H1 (cell line): ENCODE measurements around the gene ZNF654. TPM values are rescaled to one million over a fixed set of nuclear protein-coding genes. Genes with fewer than 3 reads are reported as not detected.

Source experiments
- CTCF ChIA-PET: fragments of 300-600 bp; sonication (Branson Sonifier 250); formaldehyde crosslinking; loops from one replicate; lab custom pipeline; 2021; ENCODE audit not compliant: partially characterized antibody; lab: Charles Lee
- POLR2A ChIA-PET: fragments of 300-600 bp; sonication (Branson Sonifier 250); formaldehyde crosslinking; loops from one replicate; lab custom pipeline; 2021; ENCODE audit warnings: inconsistent platforms; ENCODE audit not compliant: partially characterized antibody; lab: Charles Lee
- DNase-seq, 2 experiments: peaks; one replicate each; pipeline versions ENCODE4 v3.0.0 to v3.0.0-alpha.2; 2010 to 2022; ENCODE audit warnings: low spot score in 2 of 2, low read depth in 1 of 2, mixed read lengths in 1 of 2
- FAIRE-seq: peaks from 2 replicates; lab custom pipeline; 2011; peaks lifted over from hg19 to GRCh38; lab: Jason Lieb, UNC
- H2AFZ ChIP-seq: 2 replicates; pipeline ENCODE4 v1.8.1; 2012; ENCODE audit warnings: low read length, inconsistent platforms
- H2AK5ac ChIP-seq: 2 replicates; pipeline ENCODE4 v1.6.1; 2013; ENCODE audit warnings: low read depth, low read length
- H2BK120ac ChIP-seq: replicated peaks from 2 replicates; pipeline ENCODE3; 2013; ENCODE audit warnings: low read depth, low read length, inconsistent platforms
- H2BK12ac ChIP-seq: 2 replicates; pipeline ENCODE4 v1.6.1; 2013; ENCODE audit warnings: low read depth, low read length
- H2BK15ac ChIP-seq: 2 replicates; pipeline ENCODE4 v1.6.1; 2013; ENCODE audit warnings: low read length
- H2BK20ac ChIP-seq: 2 replicates; pipeline ENCODE4 v1.6.1; 2013; ENCODE audit warnings: low read length
- H2BK5ac ChIP-seq: 2 replicates; pipeline ENCODE4 v1.6.1; 2013; ENCODE audit warnings: low read depth, low read length
- H3K14ac ChIP-seq: 2 replicates; pipeline ENCODE4 v1.6.1; 2013; ENCODE audit warnings: inconsistent platforms; ENCODE audit not compliant: insufficient read length
- H3K18ac ChIP-seq: 2 replicates; pipeline ENCODE4 v1.6.1; 2013; ENCODE audit warnings: low read length; ENCODE audit errors: extremely low read depth
- H3K23ac ChIP-seq: 2 replicates; pipeline ENCODE4 v1.6.1; 2013; ENCODE audit warnings: inconsistent platforms; ENCODE audit not compliant: insufficient read length
- H3K23me2 ChIP-seq: 2 replicates; pipeline ENCODE4 v1.6.1; 2013; ENCODE audit warnings: low read depth, low read length
- H3K27ac ChIP-seq: 2 replicates; pipeline ENCODE4 v1.6.1; 2011; ENCODE audit warnings: low read depth, low read length, inconsistent platforms
- H3K27me3 ChIP-seq, 4 experiments: replicated peaks in 1 of 4; 1 replicate in 1 of 4; 2 replicates in 3 of 4; pipeline versions ENCODE4 v1.6.1 to v1.8.1; 2011 to 2013; ENCODE audit warnings: low read length in 3 of 4, mild to moderate bottlenecking in 3 of 4, inconsistent platforms in 2 of 4, mixed read lengths in 2 of 4, moderate library complexity in 1 of 4; ENCODE audit not compliant: control insufficient read depth in 3 of 4, insufficient read depth in 3 of 4; ENCODE audit errors: extremely low read depth in 1 of 4
- H3K36me3 ChIP-seq, 4 experiments: 2 replicates each; pipeline versions ENCODE4 v1.6.1 to v1.8.1; 2011 to 2013; ENCODE audit warnings: mild to moderate bottlenecking in 4 of 4, low read length in 3 of 4, moderate library complexity in 2 of 4, control low read depth in 1 of 4, inconsistent platforms in 1 of 4; ENCODE audit not compliant: insufficient read depth in 4 of 4, control insufficient read depth in 2 of 4
- H3K4ac ChIP-seq: replicated peaks from 2 replicates; pipeline ENCODE3; 2013; ENCODE audit warnings: low read length, low read depth, mixed read lengths, inconsistent platforms; ENCODE audit not compliant: insufficient read length
- H3K4me1 ChIP-seq, 4 experiments: replicated peaks in 1 of 4; 1 replicate in 1 of 4; 2 replicates in 3 of 4; pipeline versions ENCODE4 v1.6.1 to v1.8.1; 2011 to 2013; ENCODE audit warnings: low read length in 3 of 4, inconsistent platforms in 2 of 4, mixed read lengths in 1 of 4; ENCODE audit not compliant: insufficient read depth in 4 of 4, control insufficient read depth in 3 of 4
- H3K4me2 ChIP-seq, 2 experiments: 2 replicates each; pipeline versions ENCODE4 v1.6.1 to v1.8.1; 2011 to 2013; ENCODE audit warnings: low read depth in 2 of 2, low read length in 2 of 2, control low read depth in 1 of 2, inconsistent platforms in 1 of 2, mild to moderate bottlenecking in 1 of 2; ENCODE audit not compliant: insufficient read depth in 1 of 2
- H3K4me3 ChIP-seq, 4 experiments: fragments of 200-600, 300-600 bp in 1 of 4; sonication (generic), shearing (Covaris generic), sonication (Bioruptor Twin) in 1 of 4; 2 replicates each; pipeline versions ENCODE4 v1.5.1 to v1.8.1; 2011 to 2016; ENCODE audit warnings: low read length in 4 of 4, low read depth in 3 of 4, control low read depth in 2 of 4, inconsistent platforms in 2 of 4, mild to moderate bottlenecking in 2 of 4, mixed read lengths in 1 of 4, moderate library complexity in 1 of 4; ENCODE audit not compliant: insufficient read depth in 2 of 4; ENCODE audit errors: extremely low read depth in 1 of 4
- H3K56ac ChIP-seq: replicated peaks from 2 replicates; pipeline ENCODE3; 2013; ENCODE audit warnings: low read depth, mild to moderate bottlenecking, mixed read lengths, low read length, inconsistent platforms; ENCODE audit not compliant: insufficient read length
- H3K79me1 ChIP-seq: 2 replicates; pipeline ENCODE4 v1.6.1; 2013; ENCODE audit warnings: low read depth, low read length, control low read depth
- H3K79me2 ChIP-seq, 2 experiments: 2 replicates each; pipeline versions ENCODE4 v1.6.1 to v1.8.1; 2012 to 2013; ENCODE audit warnings: low read length in 2 of 2, mild to moderate bottlenecking in 2 of 2, inconsistent platforms in 1 of 2; ENCODE audit not compliant: insufficient read depth in 2 of 2, control insufficient read depth in 1 of 2
- H3K9ac ChIP-seq, 4 experiments: replicated peaks in 1 of 4; 1 replicate in 1 of 4; 2 replicates in 3 of 4; pipeline versions ENCODE4 v1.6.1 to v1.8.1; 2011 to 2013; ENCODE audit warnings: low read depth in 3 of 4, low read length in 3 of 4, control low read depth in 2 of 4, mild to moderate bottlenecking in 2 of 4, moderate library complexity in 2 of 4, inconsistent platforms in 1 of 4; ENCODE audit errors: extremely low read depth in 1 of 4
- H3K9me3 ChIP-seq, 2 experiments: 2 replicates each; pipeline versions ENCODE4 v1.6.1 to v1.8.1; 2012 to 2013; ENCODE audit warnings: mild to moderate bottlenecking in 2 of 2, moderate library complexity in 2 of 2, control low read depth in 1 of 2, inconsistent platforms in 1 of 2, low read depth in 1 of 2, low read length in 1 of 2, mixed read lengths in 1 of 2; ENCODE audit not compliant: insufficient read depth in 2 of 2
- H4K20me1 ChIP-seq, 2 experiments: replicated peaks in 1 of 2; 2 replicates each; pipeline versions ENCODE3 to v1.8.1; 2011 to 2013; ENCODE audit warnings: inconsistent platforms in 2 of 2, low read length in 2 of 2, mild to moderate bottlenecking in 1 of 2; ENCODE audit not compliant: insufficient read depth in 2 of 2, control insufficient read depth in 1 of 2
- H4K5ac ChIP-seq: 2 replicates; pipeline ENCODE4 v1.6.1; 2013; ENCODE audit warnings: low read length, low read depth, mixed read lengths, inconsistent platforms; ENCODE audit not compliant: insufficient read length
- H4K8ac ChIP-seq: 2 replicates; pipeline ENCODE4 v1.8.0; 2013; ENCODE audit warnings: mild to moderate bottlenecking, moderate library complexity, low read length, inconsistent platforms; ENCODE audit not compliant: insufficient read depth; ENCODE audit errors: extremely low read depth
- H4K91ac ChIP-seq: replicated peaks from 2 replicates; pipeline ENCODE3; 2013; ENCODE audit warnings: low read length, mixed read lengths, inconsistent platforms; ENCODE audit not compliant: insufficient read length
- CEBPB ChIP-seq: IDR thresholded peaks from 2 replicates; pipeline ENCODE4 v1.6.1; 2012; ENCODE audit warnings: low read depth, low read length
- MAFK ChIP-seq: IDR thresholded peaks from 2 replicates; pipeline ENCODE4 v1.6.1; 2012; ENCODE audit warnings: low read depth, mild to moderate bottlenecking, improper control_type of control experiment, low read length
- PHF8 ChIP-seq: fragments of 200-600 bp; sonication (generic); conservative IDR thresholded peaks from 2 replicates; pipeline ENCODE4 v1.7.1; 2012; ENCODE audit warnings: low read depth, mild to moderate bottlenecking, inconsistent platforms, low read length, moderate library complexity
- SP2 ChIP-seq: IDR thresholded peaks from 2 replicates; pipeline ENCODE4 v1.6.1; 2012; ENCODE audit warnings: mild to moderate bottlenecking, low read length, inconsistent platforms
- WGBS, 2 experiments: shearing (Covaris generic) in 1 of 2; methylation state at CpG; one replicate each; pipeline versions ENCODE4 v1.1.6 to v1.1.7; 2013 to 2015; ENCODE audit warnings: low lambda C conversion rate in 2 of 2, mixed read lengths in 2 of 2, inconsistent platforms in 1 of 2, low coverage in 1 of 2, missing lambda C conversion rate in 1 of 2; ENCODE audit not compliant: insufficient replicate concordance in 2 of 2, insufficient coverage in 1 of 2, insufficient read length in 1 of 2; ENCODE audit errors: extremely low coverage in 1 of 2, missing lambda C conversion rate in 1 of 2; 5-methylcytosine and 5-hydroxymethylcytosine counted together
- polyA plus RNA-seq, 7 experiments: library from polyadenylated mRNA; depleted of rRNA in 3 of 7; stranded (reverse) in 5 of 7; unstranded in 2 of 7; fragments of >200 nt in 5 of 7; fragments of 200-250 nt in 2 of 7; gene quantifications; 1 replicate in 5 of 7; 2 replicates in 1 of 7; 4 replicates in 1 of 7; pipeline versions ENCODE4 v1.2.1 to v1.2.3, GENCODE V29; 2011 to 2013; ENCODE audit warnings: missing spikeins in 2 of 7, mixed read lengths in 2 of 7
- total RNA-seq: library from RNA; stranded (reverse); fragmentation: NEBNext Ultra II Directional; extraction: Animal tissue kit (Norgen Biotek cat#: 25700); gene quantifications from 2 replicates; pipeline ENCODE4 v1.2.1, GENCODE V29; 2021

ZNF654 gene
- total and polyA plus RNA-seq, 2 of the 8 experiments (the other 6 are each of a cell fraction or from before 2014, with no cell fraction given), result 0.47 to 5.3 TPM

DNA sequence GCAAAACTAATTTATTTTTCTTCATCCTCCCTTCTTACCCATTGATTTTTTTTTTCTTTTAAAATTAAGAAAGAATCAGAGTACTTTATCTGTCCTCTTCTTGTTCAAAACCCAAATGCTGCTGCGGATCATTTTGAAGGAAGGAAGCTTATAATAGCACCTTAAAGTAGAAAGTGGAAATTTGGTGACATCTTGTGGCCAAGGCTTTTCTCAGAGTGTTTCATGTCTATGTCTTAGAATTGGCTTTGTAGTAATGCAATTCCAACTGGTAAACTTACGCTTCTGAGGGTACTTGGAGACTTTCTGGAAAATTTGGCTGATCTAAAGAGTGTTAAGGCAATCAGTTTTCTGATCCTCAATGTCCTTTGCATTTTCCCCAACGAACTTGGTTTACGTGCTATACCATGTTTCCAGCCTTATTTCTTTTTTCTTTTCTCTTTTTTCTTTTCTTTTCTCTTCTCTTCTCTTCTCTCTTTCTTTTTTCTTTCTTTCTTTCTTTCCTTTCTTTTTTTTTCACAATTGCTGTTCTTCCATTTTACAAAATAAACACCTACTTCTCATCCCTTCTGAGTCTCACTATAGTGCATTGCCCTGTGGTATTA is 121.4 kb downstream of the ZNF654 start:
- no peak overlapping the region for H3K23ac ChIP-seq
- FAIRE-seq, result peak; percentile 78
- POLR2A ChIA-PET, result no interaction called here
- no peak for TF ChIP-seq SP2
- no peak for TF ChIP-seq MAFK
- TF ChIP-seq CEBPB, result no peak
- TF ChIP-seq PHF8, result no peak

More for the DNA sequence above, 121.4 kb downstream of the ZNF654 start:
- H2BK15ac ChIP-seq, result no peak overlapping the region
- no peaks in the 10 kb centered on the region for H3K23me2 ChIP-seq
- no peak overlapping the region for H2BK12ac ChIP-seq
- no peak overlapping the region for H3K56ac ChIP-seq
- H3K9ac ChIP-seq, result no peak overlapping the region
- no peak overlapping the region for H2BK20ac ChIP-seq
- no peaks in the 10 kb centered on the region for H3K36me3 ChIP-seq
- no peak overlapping the region for H3K27ac ChIP-seq
- 76% methylated on average over 4 of the region's 4 CpGs; no CpG with 5 or more reads in 1 of the 2 experiments for WGBS, 2 experiments
- no peaks in the 10 kb centered on the region for H3K27me3 ChIP-seq
- CTCF ChIA-PET, result interaction anchor here (0.6 to 1.3 kb wide), 3 partner anchors 12 to 73 kb away, joined by 3 read pairs; no protein-coding TSS in a partner anchor
- no peak overlapping the region for H3K4me2 ChIP-seq
- H3K9me3 ChIP-seq, result peaks cover 0 to 4% of the 10 kb centered on the region in 2 experiments; a peak in 1 of 4 replicates
- no peak overlapping the region for H4K91ac ChIP-seq
- no peaks in the 10 kb centered on the region for H3K79me2 ChIP-seq
- H3K4me1 ChIP-seq, result no peaks in the 10 kb centered on the region
- H3K14ac ChIP-seq, result no peak overlapping the region
- DNase-seq, result no peak
- no peaks in the 10 kb centered on the region for H4K20me1 ChIP-seq
- H3K79me1 ChIP-seq, result no peaks in the 10 kb centered on the region
- H4K8ac ChIP-seq, result no peak overlapping the region
- no peak overlapping the region for H3K4me3 ChIP-seq
- no peak overlapping the region for H2AK5ac ChIP-seq
- no peak overlapping the region for H2BK120ac ChIP-seq
- no peak overlapping the region for H4K5ac ChIP-seq
- no peak overlapping the region for H2AFZ ChIP-seq
- no peak overlapping the region for H3K4ac ChIP-seq
- H3K18ac ChIP-seq, result no peak overlapping the region
- H2BK5ac ChIP-seq, result no peak overlapping the region
